Uterus (tissue), 2 donors: ENCODE results near the gene ZNHIT3.

Experiments
- POLR2A ChIP-seq, 2 donors: fragments of 450-650 bp; IDR thresholded peaks; one replicate each; pipeline ENCODE4 v1.6.1; 2016; ENCODE audit warnings: antibody characterized with exemption in 2 of 2, mild to moderate bottlenecking in 1 of 2, moderate library complexity in 1 of 2
- TF ChIP-seq, protein P1 (sequence below), 4 experiments: fragments of 200-600 bp in 2 of 4; fragments of 450-650 bp in 2 of 4; sonication (generic) in 2 of 4; IDR thresholded peaks; one replicate each; pipeline ENCODE4 v1.5.1; 2016 to 2019; ENCODE audit warnings: antibody characterized with exemption in 4 of 4, mild to moderate bottlenecking in 2 of 4, moderate library complexity in 1 of 4

DNA sequence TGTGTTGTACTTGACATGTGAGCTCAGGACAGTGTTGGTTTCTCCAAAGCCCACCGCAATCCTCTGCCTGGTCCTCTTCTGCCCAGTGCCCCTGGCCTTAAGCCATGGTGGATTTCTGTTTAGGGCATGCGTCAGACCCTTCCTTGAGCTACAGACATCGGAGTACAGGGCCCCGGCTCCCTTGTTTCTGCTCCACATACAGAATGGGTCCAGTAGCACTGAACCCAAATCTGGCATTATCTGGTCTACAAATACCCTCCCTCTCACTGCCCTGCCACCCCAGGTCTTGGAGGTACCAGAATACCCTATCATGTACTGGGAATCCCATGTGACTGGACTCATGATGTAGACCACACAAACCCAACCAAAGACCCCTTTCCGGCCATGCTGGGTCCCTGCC is 27.4 kb upstream of the ZNHIT3 start:
- TF ChIP-seq POLR2A (IDR thresholded peaks at IDR 0.05), result no peak
- TF ChIP-seq, protein P1, sequence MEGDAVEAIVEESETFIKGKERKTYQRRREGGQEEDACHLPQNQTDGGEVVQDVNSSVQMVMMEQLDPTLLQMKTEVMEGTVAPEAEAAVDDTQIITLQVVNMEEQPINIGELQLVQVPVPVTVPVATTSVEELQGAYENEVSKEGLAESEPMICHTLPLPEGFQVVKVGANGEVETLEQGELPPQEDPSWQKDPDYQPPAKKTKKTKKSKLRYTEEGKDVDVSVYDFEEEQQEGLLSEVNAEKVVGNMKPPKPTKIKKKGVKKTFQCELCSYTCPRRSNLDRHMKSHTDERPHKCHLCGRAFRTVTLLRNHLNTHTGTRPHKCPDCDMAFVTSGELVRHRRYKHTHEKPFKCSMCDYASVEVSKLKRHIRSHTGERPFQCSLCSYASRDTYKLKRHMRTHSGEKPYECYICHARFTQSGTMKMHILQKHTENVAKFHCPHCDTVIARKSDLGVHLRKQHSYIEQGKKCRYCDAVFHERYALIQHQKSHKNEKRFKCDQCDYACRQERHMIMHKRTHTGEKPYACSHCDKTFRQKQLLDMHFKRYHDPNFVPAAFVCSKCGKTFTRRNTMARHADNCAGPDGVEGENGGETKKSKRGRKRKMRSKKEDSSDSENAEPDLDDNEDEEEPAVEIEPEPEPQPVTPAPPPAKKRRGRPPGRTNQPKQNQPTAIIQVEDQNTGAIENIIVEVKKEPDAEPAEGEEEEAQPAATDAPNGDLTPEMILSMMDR (IDR thresholded peaks at IDR 0.05), result no peak
